ENCODE results near the gene SLC27A4. TPM values are rescaled to one million over a fixed set of nuclear protein-coding genes. Genes with fewer than 3 reads are reported as not detected.

The SLC27A4 gene
- total and polyA plus RNA-seq, 2 of the 13 experiments (the other 11 are each of a cell fraction or from before 2014, with no cell fraction given), result 10.6 to 18.8 TPM

- peak; percentile 63; the same call in 1 of the 2 replicates for TF ChIP-seq ZNF350 (CRISPR knock-in tag; IDR thresholded peaks at IDR 0.05; ENCODE audit: borderline replicate concordance, low read depth)
- peak; percentile 49; the same call in 1 of the 2 replicates for TF ChIP-seq KAT8 (CRISPR knock-in tag; IDR thresholded peaks at IDR 0.05)
- TF ChIP-seq SKI (IDR thresholded peaks at IDR 0.05; ENCODE audit: partially characterized antibody), result no peak
- TF ChIP-seq ATF7-NPFF (CRISPR knock-in tag; IDR thresholded peaks at IDR 0.05; ENCODE audit: low read depth), result 0 out of 2 replicates have a peak, but pooled peaks have one; percentile 5
- peak; percentile 47; the same call in 1 of the 2 replicates for TF ChIP-seq ZNF777 (CRISPR knock-in tag; IDR thresholded peaks at IDR 0.05)
- peak; percentile 67; the same call in 1 of the 2 replicates for TF ChIP-seq ZFP91 (CRISPR knock-in tag; IDR thresholded peaks at IDR 0.05; ENCODE audit: borderline replicate concordance)
- TF ChIP-seq SPEN (CRISPR knock-in tag; IDR thresholded peaks at IDR 0.05; ENCODE audit: low read depth), result 0 out of 2 replicates have a peak, but pooled peaks have one; percentile 29
- no peak for TF ChIP-seq SOX6 (IDR thresholded peaks at IDR 0.05)
- TF ChIP-seq SOX6 (CRISPR knock-in tag; IDR thresholded peaks at IDR 0.05), result peak; percentile 37
Observed at GRCh38 chr9:128361986-128362646, 21.8 kb downstream of the SLC27A4 start (continued).

- intact Hi-C loops (cut with micrococcal nuclease; ENCODE audit: unreplicated experiment) (loop anchor here (1.0 to 2.0 kb wide), 3 partner anchors 50 to 68 kb away; partner anchors contain the start of gene CERCAM), in situ Hi-C loops (cut with HindIII; ENCODE audit: extremely low pct_ligation_motif_present, low pct_unique_long_range_greater_than_20kb) (loop anchor here (5.0 kb wide), 1 partner anchor 50 kb away; no protein-coding TSS in a partner anchor)
- Histone ChIP-seq H3K27me3 (ENCODE audit: control insufficient read depth in 1 of 2, insufficient read depth in 2 of 2, low read length in 2 of 2) (peaks cover 0 to 1% of the 10 kb centered on the region in 2 experiments; a peak in 1 of 5 replicates), H3K4me3 (replicated peaks in 1 of 3; ENCODE audit: insufficient read depth in 1 of 3, low read depth in 2 of 3, low read length in 3 of 3) (peak overlapping the region in 1 of 3 experiments; percentile 59; a peak in 2 of 6 replicates), H3K4me2 (ENCODE audit: low read depth, low read length) (peak overlapping the region; percentile 98), H3K36me3 (replicated peaks in 1 of 2; ENCODE audit: control insufficient read depth in 1 of 2, insufficient read depth in 2 of 2, low read length in 2 of 2) (0 out of 5 replicates have a peak, but pooled peaks cover 0 to 1% of the 10 kb centered on the region in 2 experiments), H3K27ac (ENCODE audit: extremely low read length, insufficient read depth, low read length) (no peak overlapping the region), H2AFZ (ENCODE audit: low read length) (no peak overlapping the region), H3K4me1 (ENCODE audit: insufficient read depth, low read length) (peaks cover 32% of the 10 kb centered on the region), H3K79me2 (ENCODE audit: insufficient read depth, low read length) (no peaks in the 10 kb centered on the region), H3K9me3 (ENCODE audit: low read length) (no peaks in the 10 kb centered on the region), H4K20me1 (ENCODE audit: insufficient read depth, low read length) (no peaks in the 10 kb centered on the region), H3K9ac (ENCODE audit: insufficient read depth, low read depth, low read length) (no peak overlapping the region)
- POLR2A ChIA-PET, result interaction anchor here (1.2 to 1.8 kb wide), 7 partner anchors 8 to 273 kb away, joined by 4 to 14 read pairs (median 6); partner anchors contain the start of genes GOLGA2, SWI5 and URM1
- CTCF ChIA-PET (ENCODE audit: low intra/inter-chr PET ratio, low total read pairs), result interaction anchor here (1.3 to 2.5 kb wide), 3 partner anchors 47 to 52 kb away, joined by 3 to 24 read pairs (median 9); no protein-coding TSS in a partner anchor
- FAIRE-seq (no peak), ATAC-seq (peak; percentile 2; the same call in 2 of the 3 replicates), DNase-seq (ENCODE audit: low spot score) (no peak)
- 52% methylated on average over 3 of the region's 3 CpGs for WGBS (ENCODE audit: low lambda C conversion rate)
- TF ChIP-seq SUZ12 (IDR thresholded peaks at IDR 0.05; ENCODE audit: low read depth, low read length) (no peak), ZKSCAN8 (CRISPR knock-in tag; IDR thresholded peaks at IDR 0.05; ENCODE audit: borderline replicate concordance) (peak; percentile 98), XRCC5 (optimal IDR thresholded peaks at IDR 0.05; ENCODE audit: low read length) (no peak)
- BruUV-seq (replicated peaks), result no TSS peak
Observed at GRCh38 chr9:128362774-128363173, 22.4 kb downstream of the SLC27A4 start.
